HG03378 (cell line): ENCODE measurements around the gene RAB19.

ENCODE experiments used
- ATAC-seq: cut with Tn5 transposase; IDR thresholded peaks from one replicate; pipeline ENCODE4 v1.9.1; 2021; ENCODE audit warnings: mild to moderate bottlenecking, moderate library complexity; ENCODE audit not compliant: unreplicated experiment

RAB19 gene

GRCh38 chr7:140403878-140404564 lies at the start of gene RAB19:
Gene RAB19 (plus strand): TSS chr7:140404058. CDS start chr7:140407647, 3,589 bp downstream.
- no peak for ATAC-seq

GRCh38 chr7:140358024-140358411 lies 45.8 kb upstream of the RAB19 start:
- ATAC-seq = no peak

- ATAC-seq = no peak
Observed at GRCh38 chr7:140358412-140359051, 45.3 kb upstream of the RAB19 start.

- no peak for ATAC-seq
Observed at GRCh38 chr7:140360697-140361229, 43.1 kb upstream of the RAB19 start.

GRCh38 chr7:140364819-140365218 lies 39.0 kb upstream of the RAB19 start:
- ATAC-seq = no peak

GRCh38 chr7:140367528-140367927 lies 36.3 kb upstream of the RAB19 start:
- no peak for ATAC-seq

- no peak for ATAC-seq
Observed at GRCh38 chr7:140369294-140369693, 34.6 kb upstream of the RAB19 start.

GRCh38 chr7:140375323-140375722 lies 28.5 kb upstream of the RAB19 start:
- no peak for ATAC-seq

- no peak for ATAC-seq
Observed at GRCh38 chr7:140375892-140376730, 27.7 kb upstream of the RAB19 start.

- ATAC-seq = no peak
Observed at GRCh38 chr7:140383954-140384713, 19.7 kb upstream of the RAB19 start.

- ATAC-seq = no peak
Observed at GRCh38 chr7:140384894-140385545, 18.8 kb upstream of the RAB19 start.

GRCh38 chr7:140389445-140389844 lies 14.4 kb upstream of the RAB19 start:
- no peak for ATAC-seq

GRCh38 chr7:140390034-140390433 lies 13.8 kb upstream of the RAB19 start:
- ATAC-seq = no peak

- ATAC-seq = peak; percentile 77
Observed at GRCh38 chr7:140390466-140391190, 13.2 kb upstream of the RAB19 start.

GRCh38 chr7:140391634-140392033 lies 12.2 kb upstream of the RAB19 start:
- ATAC-seq = no peak

GRCh38 chr7:140393756-140394306 lies 10.0 kb upstream of the RAB19 start:
- ATAC-seq = no peak

- peak; percentile 80 for ATAC-seq
Observed at GRCh38 chr7:140397784-140398750, 5.8 kb upstream of the RAB19 start, which contains the start of gene SLC37A3. Gene SLC37A3 (minus strand): TSS chr7:140398530. CDS start chr7:140382526, 16,004 bp downstream.

- ATAC-seq = no peak
Observed at GRCh38 chr7:140398821-140399220, 5.0 kb upstream of the RAB19 start.
